Nephron (organoid): ENCODE data around the gene FKBP15.

Experiments used
- H3K27ac Mint-ChIP-seq, 3 experiments: 2 replicates each; pipeline ENCODE4 v1.8.0; 2020; ENCODE audit warnings: mixed read lengths in 3 of 3, mild to moderate bottlenecking in 2 of 3, moderate library complexity in 1 of 3
- H3K27me3 Mint-ChIP-seq: 2 replicates; pipeline ENCODE4 v1.8.0; 2021; ENCODE audit warnings: low read depth, mild to moderate bottlenecking, moderate library complexity, mixed read lengths
- H3K36me3 Mint-ChIP-seq: 2 replicates; pipeline ENCODE4 v1.8.0; 2020; ENCODE audit warnings: low read depth, mixed read lengths
- H3K4me1 Mint-ChIP-seq: 2 replicates; pipeline ENCODE4 v1.8.0; 2020; ENCODE audit warnings: mixed read lengths
- H3K4me3 Mint-ChIP-seq, 3 experiments: 2 replicates each; pipeline ENCODE4 v1.8.0; 2020; ENCODE audit warnings: mild to moderate bottlenecking in 3 of 3, mixed read lengths in 3 of 3, moderate library complexity in 2 of 3
- H3K9me3 Mint-ChIP-seq: 2 replicates; pipeline ENCODE4 v1.8.0; 2020; ENCODE audit warnings: mixed read lengths
- CTCF ChIP-seq, 3 experiments: fragments of 200-600 bp; sonication (generic); IDR thresholded peaks; one replicate each; pipeline ENCODE4 v1.5.0; 2021; ENCODE audit warnings: antibody characterized with exemption in 3 of 3; ENCODE audit not compliant: unreplicated experiment in 3 of 3

The FKBP15 gene

GRCh38 chr9:113199683-113200329, 21.3 kb downstream of the FKBP15 start:
- H3K4me1 Mint-ChIP-seq = no peaks in the 10 kb centered on the region
- H3K27me3 Mint-ChIP-seq = no peaks in the 10 kb centered on the region
- H3K9me3 Mint-ChIP-seq = no peaks in the 10 kb centered on the region
- no peak for TF ChIP-seq CTCF (IDR thresholded peaks at IDR 0.05; ENCODE audit: unreplicated experiment in 3 of 3)
- no peak overlapping the region for H3K4me3 Mint-ChIP-seq
- H3K27ac Mint-ChIP-seq = no peak overlapping the region
- peaks cover 82% of the 10 kb centered on the region for H3K36me3 Mint-ChIP-seq

GRCh38 chr9:113192455-113192854, 28.6 kb downstream of the FKBP15 start:
- TF ChIP-seq CTCF (IDR thresholded peaks at IDR 0.05; ENCODE audit: unreplicated experiment in 3 of 3) = no peak
- Mint-ChIP-seq H3K4me3 (no peak overlapping the region), H3K4me1 (no peaks in the 10 kb centered on the region), H3K36me3 (peaks cover 36% of the 10 kb centered on the region), H3K27me3 (no peaks in the 10 kb centered on the region), H3K27ac (no peak overlapping the region), H3K9me3 (no peaks in the 10 kb centered on the region)

GRCh38 chr9:113187929-113188595, 33.0 kb downstream of the FKBP15 start:
- Mint-ChIP-seq H3K27me3 (no peaks in the 10 kb centered on the region), H3K4me3 (no peak overlapping the region), H3K9me3 (no peaks in the 10 kb centered on the region), H3K27ac (no peak overlapping the region), H3K4me1 (no peaks in the 10 kb centered on the region), H3K36me3 (peaks cover 44% of the 10 kb centered on the region)
- TF ChIP-seq CTCF (IDR thresholded peaks at IDR 0.05; ENCODE audit: unreplicated experiment in 3 of 3) = no peak

GRCh38 chr9:113186137-113186755, 34.8 kb downstream of the FKBP15 start:
- Mint-ChIP-seq H3K27me3 (no peaks in the 10 kb centered on the region), H3K27ac (no peak overlapping the region), H3K9me3 (no peaks in the 10 kb centered on the region), H3K36me3 (peaks cover 60% of the 10 kb centered on the region), H3K4me1 (no peaks in the 10 kb centered on the region), H3K4me3 (no peak overlapping the region)
- TF ChIP-seq CTCF (IDR thresholded peaks at IDR 0.05; ENCODE audit: unreplicated experiment in 3 of 3) = no peak

GRCh38 chr9:113185271-113185670, 35.8 kb downstream of the FKBP15 start:
- Mint-ChIP-seq H3K4me1 (no peaks in the 10 kb centered on the region), H3K9me3 (no peaks in the 10 kb centered on the region), H3K36me3 (peaks cover 68% of the 10 kb centered on the region)

More at GRCh38 chr9:113185271-113185670, 35.8 kb downstream of the FKBP15 start:
- Mint-ChIP-seq H3K27me3 (no peaks in the 10 kb centered on the region), H3K27ac (no peak overlapping the region), H3K4me3 (no peak overlapping the region)
- TF ChIP-seq CTCF (IDR thresholded peaks at IDR 0.05; ENCODE audit: unreplicated experiment in 3 of 3) = no peak
